Astrocyte (in vitro differentiated cells and primary cell): ENCODE results near the gene TRHDE. TPM values are rescaled to one million over a fixed set of nuclear protein-coding genes. Genes with fewer than 3 reads are reported as not detected.

Experiments used
- DNase-seq: peaks from one replicate; pipeline ENCODE4 v3.0.0-alpha.2; 2010; ENCODE audit warnings: low read depth
- FAIRE-seq: peaks from 2 replicates; lab custom pipeline; 2011; peaks lifted over from hg19 to GRCh38; lab: Jason Lieb, UNC
- H2AFZ ChIP-seq: 2 replicates; pipeline ENCODE4 v1.6.0; 2012; ENCODE audit warnings: low read depth, low read length, inconsistent platforms
- H3K27ac ChIP-seq: 2 replicates; pipeline ENCODE4 v1.5.1; 2011; ENCODE audit warnings: low read depth, low read length, inconsistent platforms
- H3K27me3 ChIP-seq: 2 replicates; pipeline ENCODE4 v1.6.0; 2011; ENCODE audit warnings: low read length, inconsistent platforms; ENCODE audit not compliant: insufficient read depth
- H3K36me3 ChIP-seq: 2 replicates; pipeline ENCODE4 v1.5.1; 2011; ENCODE audit warnings: low read length, inconsistent platforms; ENCODE audit not compliant: insufficient read depth
- H3K4me1 ChIP-seq: 2 replicates; pipeline ENCODE4 v1.5.1; 2011; ENCODE audit warnings: low read length, inconsistent platforms; ENCODE audit not compliant: insufficient read depth
- H3K4me2 ChIP-seq: 2 replicates; pipeline ENCODE4 v1.6.0; 2012; ENCODE audit warnings: low read length, inconsistent platforms
- H3K4me3 ChIP-seq: 2 replicates; pipeline ENCODE4 v1.5.1; 2011; ENCODE audit warnings: low read depth, mild to moderate bottlenecking, low read length, inconsistent platforms; ENCODE audit not compliant: insufficient read depth
- H3K79me2 ChIP-seq: 2 replicates; pipeline ENCODE4 v1.6.0; 2012; ENCODE audit warnings: mild to moderate bottlenecking, low read length, inconsistent platforms; ENCODE audit not compliant: insufficient read depth
- H3K9ac ChIP-seq: 2 replicates; pipeline ENCODE4 v1.6.0; 2012; ENCODE audit warnings: mild to moderate bottlenecking, low read length, inconsistent platforms
- H3K9me3 ChIP-seq: 2 replicates; pipeline ENCODE4 v1.5.1; 2012; ENCODE audit warnings: low read depth, mild to moderate bottlenecking, low read length, inconsistent platforms; ENCODE audit not compliant: insufficient read depth
- H4K20me1 ChIP-seq: 2 replicates; pipeline ENCODE4 v1.6.0; 2012; ENCODE audit warnings: low read length, inconsistent platforms; ENCODE audit not compliant: insufficient read depth
- H3K27ac Mint-ChIP-seq: one replicate; pipeline ENCODE4 v1.8.0; 2021; ENCODE audit warnings: mild to moderate bottlenecking, mixed read lengths; ENCODE audit not compliant: unreplicated experiment
- H3K27me3 Mint-ChIP-seq: one replicate; pipeline ENCODE4 v1.8.0; 2021; ENCODE audit warnings: low read depth, mixed read lengths; ENCODE audit not compliant: unreplicated experiment
- H3K36me3 Mint-ChIP-seq: one replicate; pipeline ENCODE4 v1.8.0; 2021; ENCODE audit warnings: low read depth, mixed read lengths; ENCODE audit not compliant: unreplicated experiment
- H3K4me1 Mint-ChIP-seq: one replicate; pipeline ENCODE4 v1.8.0; 2021; ENCODE audit warnings: low read depth, mixed read lengths; ENCODE audit not compliant: unreplicated experiment
- H3K4me3 Mint-ChIP-seq: one replicate; pipeline ENCODE4 v1.8.0; 2021; ENCODE audit warnings: mild to moderate bottlenecking, moderate library complexity, mixed read lengths; ENCODE audit not compliant: unreplicated experiment
- H3K9me3 Mint-ChIP-seq: one replicate; pipeline ENCODE4 v1.8.0; 2021; ENCODE audit warnings: mild to moderate bottlenecking, mixed read lengths; ENCODE audit not compliant: unreplicated experiment
- EZH2 ChIP-seq: IDR thresholded peaks from 2 replicates; pipeline ENCODE4 v1.6.1; 2012; ENCODE audit warnings: mild to moderate bottlenecking, low read length, inconsistent platforms; ENCODE audit not compliant: insufficient read depth
- total RNA-seq: library from RNA; stranded (reverse); gene quantifications from 2 replicates; pipeline ENCODE4 v1.2.1, GENCODE V29; 2021
- TF ChIP-seq, protein P1 (sequence below): IDR thresholded peaks from 2 replicates; pipeline ENCODE4 v1.5.1; 2011; ENCODE audit warnings: low read depth, mild to moderate bottlenecking, inconsistent platforms, low read length, moderate library complexity; ENCODE audit not compliant: insufficient read depth

The TRHDE gene
- total RNA-seq, 1 donor from 2014 or later: 1.4 TPM

DNA sequence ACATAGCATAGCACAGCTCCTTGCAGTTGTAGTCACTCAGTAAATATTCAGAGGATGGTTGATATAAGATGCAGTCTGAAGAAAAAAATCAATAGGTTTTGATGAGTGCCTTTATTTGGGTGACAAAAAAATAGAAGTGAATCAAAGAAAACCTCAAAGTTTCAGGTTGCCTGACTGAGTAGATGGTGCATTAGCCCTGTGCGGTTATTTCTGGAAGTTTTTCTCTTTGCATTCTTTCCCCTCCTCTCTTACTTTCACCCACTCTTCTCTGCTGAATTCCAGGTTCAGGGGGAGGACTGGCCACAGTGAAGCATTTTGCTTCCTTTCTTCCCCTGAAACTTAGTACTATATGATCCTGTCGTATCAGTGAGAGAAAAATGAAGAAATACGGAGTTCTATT is 28.6 kb downstream of the TRHDE start:
- FAIRE-seq (no peak), DNase-seq (peak; percentile 54)
- Histone ChIP-seq H3K79me2 (peaks cover 13% of the 10 kb centered on the region), H2AFZ (no peak overlapping the region), H3K4me1 (peaks cover 20% of the 10 kb centered on the region), H3K4me3 (no peak overlapping the region), H3K4me2 (no peak overlapping the region), H3K9ac (no peak overlapping the region), H3K9me3 (no peaks in the 10 kb centered on the region), H3K27ac (no peak overlapping the region), H3K36me3 (no peaks in the 10 kb centered on the region), H3K27me3 (no peaks in the 10 kb centered on the region), H4K20me1 (no peaks in the 10 kb centered on the region)
- H3K4me1 Mint-ChIP-seq: peaks cover 14% of the 10 kb centered on the region
- no peak overlapping the region for H3K4me3 Mint-ChIP-seq
- H3K27me3 Mint-ChIP-seq: no peaks in the 10 kb centered on the region
- TF ChIP-seq, protein P1, sequence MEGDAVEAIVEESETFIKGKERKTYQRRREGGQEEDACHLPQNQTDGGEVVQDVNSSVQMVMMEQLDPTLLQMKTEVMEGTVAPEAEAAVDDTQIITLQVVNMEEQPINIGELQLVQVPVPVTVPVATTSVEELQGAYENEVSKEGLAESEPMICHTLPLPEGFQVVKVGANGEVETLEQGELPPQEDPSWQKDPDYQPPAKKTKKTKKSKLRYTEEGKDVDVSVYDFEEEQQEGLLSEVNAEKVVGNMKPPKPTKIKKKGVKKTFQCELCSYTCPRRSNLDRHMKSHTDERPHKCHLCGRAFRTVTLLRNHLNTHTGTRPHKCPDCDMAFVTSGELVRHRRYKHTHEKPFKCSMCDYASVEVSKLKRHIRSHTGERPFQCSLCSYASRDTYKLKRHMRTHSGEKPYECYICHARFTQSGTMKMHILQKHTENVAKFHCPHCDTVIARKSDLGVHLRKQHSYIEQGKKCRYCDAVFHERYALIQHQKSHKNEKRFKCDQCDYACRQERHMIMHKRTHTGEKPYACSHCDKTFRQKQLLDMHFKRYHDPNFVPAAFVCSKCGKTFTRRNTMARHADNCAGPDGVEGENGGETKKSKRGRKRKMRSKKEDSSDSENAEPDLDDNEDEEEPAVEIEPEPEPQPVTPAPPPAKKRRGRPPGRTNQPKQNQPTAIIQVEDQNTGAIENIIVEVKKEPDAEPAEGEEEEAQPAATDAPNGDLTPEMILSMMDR: no peak
- TF ChIP-seq EZH2: no peak
- no peak overlapping the region for H3K27ac Mint-ChIP-seq
- no peaks in the 10 kb centered on the region for H3K36me3 Mint-ChIP-seq
- no peaks in the 10 kb centered on the region for H3K9me3 Mint-ChIP-seq

DNA sequence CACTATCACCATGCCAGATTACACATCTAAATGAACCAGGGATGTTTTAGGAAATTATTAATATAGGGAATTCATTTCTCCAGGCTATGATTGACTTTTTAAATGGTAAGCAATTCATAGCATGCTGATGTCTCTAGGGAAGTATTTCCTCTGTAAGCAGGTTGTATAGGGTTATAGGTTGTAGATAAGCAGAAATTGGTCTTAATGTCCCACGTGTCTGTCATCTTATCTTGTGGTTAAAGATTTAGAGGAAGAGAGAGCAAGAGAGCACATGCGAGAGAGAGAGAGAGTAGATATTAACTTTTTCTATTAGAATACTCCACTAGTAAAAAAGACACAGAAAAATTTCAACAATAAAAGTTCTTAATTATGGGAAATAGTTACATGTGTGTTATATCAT is 32.6 kb downstream of the TRHDE start:
- Histone ChIP-seq H3K27me3 (no peaks in the 10 kb centered on the region), H3K9ac (no peak overlapping the region), H3K4me1 (no peaks in the 10 kb centered on the region), H2AFZ (no peak overlapping the region), H4K20me1 (no peaks in the 10 kb centered on the region), H3K27ac (no peak overlapping the region), H3K9me3 (no peaks in the 10 kb centered on the region), H3K4me2 (no peak overlapping the region), H3K36me3 (no peaks in the 10 kb centered on the region), H3K79me2 (peaks cover 4% of the 10 kb centered on the region), H3K4me3 (no peak overlapping the region)
- no peak overlapping the region for H3K4me3 Mint-ChIP-seq
- FAIRE-seq (no peak), DNase-seq (no peak)
- H3K27ac Mint-ChIP-seq: no peak overlapping the region
- no peaks in the 10 kb centered on the region for H3K27me3 Mint-ChIP-seq
- no peak for TF ChIP-seq EZH2
- TF ChIP-seq, protein P1: no peak
- H3K4me1 Mint-ChIP-seq: peaks cover 4% of the 10 kb centered on the region
- no peaks in the 10 kb centered on the region for H3K9me3 Mint-ChIP-seq
- no peaks in the 10 kb centered on the region for H3K36me3 Mint-ChIP-seq

DNA sequence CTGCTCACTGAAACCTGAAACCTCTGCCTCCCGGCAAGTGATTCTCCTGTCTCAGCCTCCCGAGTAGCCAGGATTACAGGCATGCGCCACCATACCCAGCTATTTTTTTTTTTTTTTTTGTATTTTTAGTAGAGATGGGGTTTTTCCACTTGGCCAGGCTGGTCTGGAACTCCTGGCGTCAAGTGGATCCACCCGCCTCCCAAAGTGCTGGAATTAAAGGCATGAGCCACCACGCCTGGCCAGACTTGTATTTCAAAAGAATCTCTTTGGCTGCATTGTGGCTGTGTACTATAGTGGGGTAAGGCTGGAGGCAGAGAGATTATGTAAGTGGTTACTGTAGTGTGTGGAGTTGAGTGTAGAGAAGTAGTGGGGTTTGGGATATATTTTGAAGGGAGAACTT is 35.1 kb downstream of the TRHDE start:
- Histone ChIP-seq H3K4me3 (no peak overlapping the region), H4K20me1 (no peaks in the 10 kb centered on the region), H3K9ac (no peak overlapping the region), H3K36me3 (no peaks in the 10 kb centered on the region), H3K4me1 (no peaks in the 10 kb centered on the region), H2AFZ (no peak overlapping the region), H3K9me3 (no peaks in the 10 kb centered on the region), H3K27me3 (no peaks in the 10 kb centered on the region), H3K79me2 (no peaks in the 10 kb centered on the region), H3K27ac (no peak overlapping the region), H3K4me2 (no peak overlapping the region)
- FAIRE-seq (no peak), DNase-seq (no peak)
- Mint-ChIP-seq H3K9me3 (no peaks in the 10 kb centered on the region), H3K4me1 (no peaks in the 10 kb centered on the region), H3K4me3 (no peak overlapping the region), H3K27me3 (no peaks in the 10 kb centered on the region), H3K27ac (no peak overlapping the region), H3K36me3 (no peaks in the 10 kb centered on the region)
- TF ChIP-seq EZH2: no peak
- TF ChIP-seq, protein P1: no peak
